HG03097 (cell line): Measurements from ENCODE around the gene VIPR2.

ENCODE experiments used
- ATAC-seq: cut with Tn5 transposase; IDR thresholded peaks from one replicate; pipeline ENCODE4 v1.9.1; 2021; ENCODE audit not compliant: unreplicated experiment, low FRiP score

VIPR2 gene

DNA sequence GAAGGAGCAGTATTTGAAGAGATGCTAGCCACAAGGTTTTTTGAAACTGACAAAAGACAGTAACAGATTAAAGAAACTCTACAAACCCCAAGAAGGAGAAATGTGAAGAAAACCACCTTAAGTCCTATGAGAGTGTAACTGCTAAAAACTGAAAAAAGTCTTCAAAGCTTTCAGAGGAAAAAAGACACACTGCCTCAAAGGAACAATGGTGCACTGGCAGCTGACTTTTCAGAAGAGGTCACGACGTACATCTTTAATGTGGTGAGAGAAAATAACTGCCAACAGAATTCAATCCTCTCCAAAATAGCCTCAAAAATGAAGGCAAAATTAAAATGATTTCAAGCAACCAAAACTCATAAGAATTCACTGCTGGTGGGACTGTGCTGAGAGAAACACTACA lies 94.0 kb downstream of the VIPR2 start:
- ATAC-seq, result no peak

DNA sequence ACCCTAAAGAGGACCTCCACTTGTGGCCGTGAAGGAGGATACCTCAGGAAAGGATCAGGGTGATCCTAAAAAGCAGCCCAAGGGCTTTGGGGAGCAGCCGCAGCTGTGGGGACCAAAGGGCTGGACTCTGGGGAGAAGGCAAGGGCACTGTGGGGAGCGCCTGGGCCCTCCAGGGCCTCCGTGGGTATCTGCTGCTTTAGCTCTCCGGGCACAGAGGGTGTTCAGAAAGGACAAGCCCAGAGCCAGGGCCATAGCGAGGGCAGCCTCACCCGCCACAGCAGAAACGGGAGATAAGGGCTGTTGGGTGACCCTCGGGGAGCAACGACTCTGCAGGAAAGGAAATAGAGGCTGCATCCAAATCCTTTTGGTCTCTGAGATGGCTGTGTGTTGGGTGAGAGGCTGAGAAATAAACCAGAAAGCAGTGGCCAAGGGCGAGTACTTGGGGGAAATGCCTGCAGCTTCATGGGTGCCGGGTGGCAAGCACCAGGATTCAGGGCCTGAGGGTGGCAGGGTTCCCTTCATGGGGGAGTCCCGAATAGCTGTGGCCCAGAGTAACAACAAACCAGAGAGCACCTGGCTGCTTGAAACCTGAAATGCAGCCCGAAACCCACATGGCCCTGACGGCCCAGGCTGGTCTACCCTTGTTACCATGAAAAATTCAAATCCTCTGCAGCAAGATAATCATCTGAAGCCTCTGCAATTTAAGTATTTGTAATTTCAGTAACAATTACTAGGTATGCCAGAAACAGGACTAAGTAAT lies 95.2 kb downstream of the VIPR2 start:
- no peak for ATAC-seq

DNA sequence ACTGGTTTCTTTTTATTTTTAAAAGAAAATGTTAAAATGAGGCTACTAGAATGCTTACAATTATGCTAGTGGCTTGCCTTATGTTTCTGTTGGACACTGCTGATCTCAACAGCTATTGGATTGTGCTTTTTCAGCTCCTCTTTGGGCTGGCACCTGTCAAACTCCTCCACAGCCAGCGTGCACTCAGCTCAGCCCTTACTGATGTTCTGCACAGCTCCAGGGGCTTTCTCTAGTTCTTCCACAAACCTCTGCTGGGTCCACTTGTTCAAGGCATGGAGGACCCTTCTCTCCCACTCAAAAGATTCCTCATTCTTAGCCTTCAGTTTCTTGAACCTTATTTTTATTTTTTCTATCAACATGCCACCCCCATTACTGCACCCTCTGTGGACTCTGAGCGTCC lies 96.0 kb downstream of the VIPR2 start:
- no peak for ATAC-seq

- ATAC-seq, result no peak
Measured at GRCh38 chr7:159047536-159047935, 97.1 kb downstream of the VIPR2 start.

DNA sequence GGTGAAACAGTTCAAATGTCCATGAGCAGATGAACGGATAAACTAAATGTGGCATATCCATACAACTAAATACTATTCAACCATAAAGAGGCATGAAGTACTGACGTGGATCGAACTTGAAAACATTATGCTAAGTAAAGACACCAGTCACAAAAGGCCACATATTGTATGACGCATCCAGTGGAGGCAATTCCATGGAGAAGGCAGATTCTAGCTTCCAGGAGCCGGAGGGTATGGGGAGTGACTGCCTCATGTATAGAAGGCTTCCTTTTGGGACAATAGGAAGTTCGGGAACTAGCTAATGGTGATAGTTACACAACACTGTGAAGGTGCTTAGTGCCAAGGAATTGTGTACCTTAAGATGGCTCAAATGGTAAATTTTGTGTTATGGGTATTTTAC lies 98.4 kb downstream of the VIPR2 start:
- ATAC-seq, result no peak

- ATAC-seq, result no peak
Measured at GRCh38 chr7:159045839-159046238, 98.8 kb downstream of the VIPR2 start.

DNA sequence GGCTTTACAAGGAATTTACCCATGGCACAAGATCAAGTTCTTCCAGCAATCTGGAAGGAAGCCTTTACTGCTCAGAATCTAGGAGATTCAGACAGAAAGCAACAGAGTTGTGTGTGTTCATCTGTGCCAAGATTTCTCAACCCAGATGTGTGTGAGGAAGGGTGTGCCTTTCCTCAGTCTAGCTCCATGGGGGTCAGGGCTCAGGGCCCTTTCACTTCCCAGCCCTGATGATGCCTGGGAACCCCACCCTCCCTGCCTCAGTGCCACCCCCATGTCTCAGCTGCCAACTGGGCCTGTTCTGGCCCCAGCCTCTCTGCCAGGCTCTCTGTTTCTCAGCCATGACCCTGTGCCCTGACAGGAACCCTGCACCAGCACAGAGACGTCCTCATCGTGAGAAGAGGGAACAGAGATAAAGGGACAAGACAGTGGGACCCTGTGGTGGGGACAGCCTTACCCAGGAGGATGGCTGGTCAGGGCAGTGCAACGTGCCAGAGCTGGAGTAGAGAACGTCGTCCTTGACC lies 102.0 kb downstream of the VIPR2 start:
- ATAC-seq, result no peak

DNA sequence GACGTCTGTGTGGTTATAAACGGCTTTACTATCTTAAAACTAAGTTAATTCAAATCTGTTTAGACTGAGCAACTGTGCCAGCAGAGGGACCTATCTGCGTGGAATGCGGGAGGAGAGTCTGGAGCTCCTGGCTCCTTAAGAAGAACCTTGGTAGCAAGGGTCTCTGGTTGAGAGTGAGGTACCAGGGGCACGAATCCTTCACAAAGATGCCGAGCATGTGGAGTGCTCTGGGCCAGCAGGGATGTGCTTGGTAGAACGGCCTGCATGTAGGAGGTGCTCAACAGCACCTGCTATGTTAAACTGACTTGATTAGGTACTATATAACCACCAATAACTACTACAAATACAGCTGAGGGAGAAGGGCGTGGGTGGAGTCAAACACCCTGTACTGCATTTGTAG lies 102.6 kb downstream of the VIPR2 start:
- ATAC-seq, result no peak

DNA sequence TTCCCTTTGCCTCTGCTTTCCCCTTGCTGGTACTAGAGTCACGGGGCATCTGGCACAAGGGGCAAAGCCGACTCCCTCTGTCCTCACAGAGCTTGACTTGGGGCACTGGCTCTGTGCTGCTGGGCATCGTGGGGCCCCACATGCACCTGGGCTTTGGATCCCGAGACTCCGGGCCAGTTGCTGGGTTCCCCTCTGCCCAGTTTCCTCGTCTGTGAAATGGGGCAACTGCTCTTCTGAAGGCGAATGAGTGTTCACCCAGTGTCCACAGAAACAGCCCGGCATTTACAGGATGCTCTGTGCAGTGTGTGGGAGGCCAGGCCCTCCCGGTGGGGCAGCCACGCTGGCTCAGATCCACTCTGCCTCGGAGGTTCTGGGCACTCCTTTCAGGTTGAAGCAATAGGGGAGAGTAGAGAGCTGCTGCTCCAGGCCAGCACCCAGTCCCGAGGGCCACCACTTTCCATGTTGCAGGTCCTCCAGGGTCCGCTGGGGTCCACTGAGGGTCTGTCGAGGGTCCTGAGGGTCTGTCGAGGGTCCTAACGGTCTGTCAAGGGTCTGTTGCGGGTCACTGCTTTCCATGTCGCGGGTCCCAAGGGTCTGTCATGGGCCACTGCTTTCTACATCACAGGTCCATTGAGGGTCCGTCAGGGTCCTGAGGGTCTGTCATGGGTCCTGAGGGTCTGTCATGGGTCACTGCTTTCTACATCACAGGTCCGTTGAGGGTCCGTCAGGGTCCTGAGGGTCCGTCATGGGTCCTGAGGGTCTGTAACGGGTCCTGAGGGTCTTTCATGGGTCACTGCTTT lies 103.6 kb downstream of the VIPR2 start:
- ATAC-seq, result no peak

DNA sequence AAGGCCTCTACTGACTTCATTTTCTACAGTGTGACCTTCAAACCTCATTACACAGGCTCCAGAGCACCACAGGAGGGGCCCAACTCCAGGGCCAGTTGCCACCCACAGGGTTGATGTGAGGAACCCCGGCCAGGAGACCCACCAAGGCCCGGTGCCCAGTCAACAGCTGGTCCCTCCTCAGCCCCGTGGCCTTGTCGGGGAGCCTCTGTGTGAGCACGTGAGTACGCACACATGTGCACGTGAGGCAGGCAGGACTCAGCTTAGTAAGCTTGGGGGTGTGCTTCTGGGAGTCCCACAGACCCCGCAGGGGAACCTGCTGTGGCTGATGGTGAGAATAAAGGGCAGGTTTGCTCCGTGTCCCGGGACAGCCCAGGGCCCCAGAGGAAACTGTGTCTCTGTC lies 104.5 kb downstream of the VIPR2 start:
- no peak for ATAC-seq

DNA sequence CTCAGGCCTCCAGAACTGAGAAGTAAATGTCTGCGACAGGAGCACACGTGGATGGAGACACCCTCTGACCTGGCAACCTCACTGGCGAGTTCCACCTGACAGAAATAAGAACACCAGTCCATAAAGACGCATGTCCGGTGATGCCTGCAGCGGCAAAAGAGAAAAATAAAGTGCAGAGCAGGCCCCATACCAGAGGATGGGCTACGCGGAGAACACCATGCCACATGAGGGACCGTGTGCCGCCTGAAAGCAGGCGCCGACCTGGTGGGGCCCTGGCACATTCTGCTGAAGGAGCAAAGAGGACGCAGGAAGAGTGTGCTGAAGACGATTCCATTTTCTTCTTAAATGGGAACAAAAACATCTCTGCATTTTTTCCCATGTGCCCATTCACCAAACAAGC lies 105.0 kb downstream of the VIPR2 start:
- no peak for ATAC-seq

DNA sequence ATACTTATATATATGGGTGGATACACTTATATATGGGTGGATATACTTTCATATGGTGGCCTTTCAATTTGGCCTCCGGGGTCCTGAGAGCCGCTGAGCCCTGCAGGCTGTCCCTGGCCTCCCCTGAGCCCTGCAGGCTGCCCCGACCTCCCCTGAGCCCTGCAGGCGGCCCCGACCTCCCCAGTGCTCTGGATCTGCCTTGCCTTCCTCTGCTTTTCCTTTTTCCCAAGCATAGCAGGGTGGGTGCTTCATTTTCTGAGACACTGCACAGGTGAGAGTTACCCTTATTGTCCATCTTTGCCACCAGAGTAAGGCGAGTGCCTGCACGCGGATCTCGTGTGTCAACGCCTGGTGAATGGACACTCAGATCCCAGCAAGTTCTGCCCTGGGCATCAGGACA lies 106.6 kb downstream of the VIPR2 start:
- ATAC-seq, result no peak

GRCh38 chr7:159036916-159037605 lies 107.6 kb downstream of the VIPR2 start:
- no peak for ATAC-seq

DNA sequence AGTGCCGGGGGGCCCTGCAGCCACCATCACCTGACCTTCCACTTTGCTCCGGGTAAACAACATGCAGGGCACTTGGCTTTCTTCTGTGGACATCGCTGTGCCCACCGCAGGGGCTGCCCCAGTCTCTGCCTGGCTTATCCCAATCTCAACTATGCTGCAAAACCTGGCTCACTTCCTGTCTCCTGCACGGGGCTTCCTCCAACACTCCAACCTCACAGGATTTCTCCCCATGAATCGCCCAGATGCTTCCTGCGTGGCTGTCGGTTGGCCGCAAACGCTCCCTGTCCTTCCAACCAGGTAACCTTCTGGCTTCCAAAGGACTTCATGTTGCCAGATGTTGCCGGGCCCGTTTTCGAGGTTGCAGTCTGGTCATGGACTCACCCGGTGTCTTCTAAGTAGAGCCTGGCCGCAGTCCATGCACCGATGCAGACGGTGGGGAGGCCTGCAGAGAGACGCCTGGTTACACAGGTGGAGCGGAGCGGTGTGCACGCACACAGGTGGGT lies 109.0 kb downstream of the VIPR2 start:
- no peak for ATAC-seq

- ATAC-seq, result no peak
Measured at GRCh38 chr7:159034988-159035387, 109.7 kb downstream of the VIPR2 start.

GRCh38 chr7:159034394-159034793 lies 110.3 kb downstream of the VIPR2 start:
- ATAC-seq, result no peak

- no peak for ATAC-seq
Measured at GRCh38 chr7:159033956-159034355, 110.7 kb downstream of the VIPR2 start.

GRCh38 chr7:159033473-159033825 lies 111.2 kb downstream of the VIPR2 start:
- ATAC-seq, result no peak

DNA sequence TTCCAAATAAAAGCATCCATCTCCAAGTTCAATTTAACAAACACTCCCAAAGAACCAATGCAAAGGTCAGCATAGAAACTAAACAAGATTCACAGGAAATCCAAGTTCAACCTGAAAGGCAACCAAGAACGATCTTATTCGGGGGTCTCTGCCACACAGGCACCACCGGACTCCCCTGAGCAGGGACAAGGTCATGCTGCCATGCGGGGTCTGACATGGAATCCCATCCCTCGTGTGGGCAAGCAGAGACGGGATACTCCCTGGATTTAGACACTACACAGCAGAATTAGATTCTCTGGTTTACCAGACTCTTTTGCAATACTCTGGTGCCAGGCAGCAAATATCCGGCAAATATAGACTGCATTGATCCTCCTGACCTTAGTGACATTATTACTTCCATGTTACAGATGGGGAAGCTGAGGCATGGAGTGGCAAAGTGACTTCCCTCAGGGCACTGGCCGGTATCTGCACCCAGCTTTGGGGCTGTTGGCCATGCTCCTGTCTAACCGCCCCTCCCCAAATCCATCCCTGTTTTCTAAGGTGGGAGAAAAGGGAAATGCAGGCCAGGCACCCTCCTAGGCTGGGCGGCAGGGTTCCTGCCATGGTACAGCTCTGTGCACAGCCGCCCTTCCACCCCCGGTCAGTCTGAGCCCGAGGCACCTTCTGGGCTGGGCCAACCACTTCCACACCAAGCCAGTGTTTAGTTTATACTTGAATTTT lies 111.8 kb downstream of the VIPR2 start:
- ATAC-seq, result no peak

GRCh38 chr7:159032322-159032721 lies 112.3 kb downstream of the VIPR2 start:
- ATAC-seq, result no peak

GRCh38 chr7:159031750-159032149 lies 112.9 kb downstream of the VIPR2 start:
- no peak for ATAC-seq
